Spleen (tissue), 7 donors: ENCODE data around the gene MLC1.

Source experiments
- POLR2A ChIP-seq, 3 donors: fragments of 450-650 bp; IDR thresholded peaks; one replicate each; pipeline ENCODE4 v1.5.1; 2017; ENCODE audit warnings: antibody characterized with exemption in 3 of 3, mild to moderate bottlenecking in 1 of 3
- POLR2AphosphoS5 ChIP-seq, 3 donors: sonication (generic); formaldehyde crosslinking; IDR thresholded peaks; one replicate each; pipeline ENCODE4 v1.5.1; 2017; ENCODE audit warnings: antibody characterized with exemption in 3 of 3
- TF ChIP-seq, protein P1 (sequence below), 11 experiments: fragments of 200-600 bp in 7 of 11; fragments of 450-650 bp in 4 of 11; sonication (generic) in 4 of 11; IDR thresholded peaks in 8 of 11; conservative IDR thresholded peaks in 3 of 11; 1 replicate in 7 of 11; 2 replicates in 4 of 11; pipeline versions ENCODE4 v1.4.0 to v1.8.0; 2016 to 2021; ENCODE audit warnings: antibody characterized with exemption in 11 of 11, inconsistent platforms in 4 of 11, mild to moderate bottlenecking in 1 of 11
- donor health status: DM: no; HTN: no; CAD: no; lungs with moderate emphysema.
- donor health status: DM: no; HTN: no; CAD: no.
- donor health status: DM: no; HTN: no; CAD: no.

GRCh38 chr22:50059881-50060262 lies 25.4 kb downstream of the MLC1 start:
- TF ChIP-seq, protein P1, sequence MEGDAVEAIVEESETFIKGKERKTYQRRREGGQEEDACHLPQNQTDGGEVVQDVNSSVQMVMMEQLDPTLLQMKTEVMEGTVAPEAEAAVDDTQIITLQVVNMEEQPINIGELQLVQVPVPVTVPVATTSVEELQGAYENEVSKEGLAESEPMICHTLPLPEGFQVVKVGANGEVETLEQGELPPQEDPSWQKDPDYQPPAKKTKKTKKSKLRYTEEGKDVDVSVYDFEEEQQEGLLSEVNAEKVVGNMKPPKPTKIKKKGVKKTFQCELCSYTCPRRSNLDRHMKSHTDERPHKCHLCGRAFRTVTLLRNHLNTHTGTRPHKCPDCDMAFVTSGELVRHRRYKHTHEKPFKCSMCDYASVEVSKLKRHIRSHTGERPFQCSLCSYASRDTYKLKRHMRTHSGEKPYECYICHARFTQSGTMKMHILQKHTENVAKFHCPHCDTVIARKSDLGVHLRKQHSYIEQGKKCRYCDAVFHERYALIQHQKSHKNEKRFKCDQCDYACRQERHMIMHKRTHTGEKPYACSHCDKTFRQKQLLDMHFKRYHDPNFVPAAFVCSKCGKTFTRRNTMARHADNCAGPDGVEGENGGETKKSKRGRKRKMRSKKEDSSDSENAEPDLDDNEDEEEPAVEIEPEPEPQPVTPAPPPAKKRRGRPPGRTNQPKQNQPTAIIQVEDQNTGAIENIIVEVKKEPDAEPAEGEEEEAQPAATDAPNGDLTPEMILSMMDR (IDR thresholded peaks at IDR 0.05 in 8 of 11, conservative IDR thresholded peaks at IDR 0.05 in 3 of 11), result no peak
- TF ChIP-seq POLR2A (IDR thresholded peaks at IDR 0.05), result no peak
- TF ChIP-seq POLR2AphosphoS5 (IDR thresholded peaks at IDR 0.05), result no peak
